Thyroid gland (tissue), 4 donors: Measurements from ENCODE around the gene CMSS1.

ENCODE experiments used
- CTCF ChIP-seq, 6 experiments: fragments of 200-600 bp in 3 of 6; fragments of 450-650 bp in 3 of 6; sonication (generic) in 3 of 6; IDR thresholded peaks; one replicate each; pipeline ENCODE4 v1.5.1; 2016 to 2019; ENCODE audit warnings: antibody characterized with exemption in 6 of 6, mild to moderate bottlenecking in 2 of 6, inconsistent platforms in 1 of 6, moderate library complexity in 1 of 6
- POLR2A ChIP-seq, 2 donors: fragments of 450-650 bp; IDR thresholded peaks; one replicate each; pipeline ENCODE4 v1.6.1; 2017; ENCODE audit warnings: antibody characterized with exemption in 2 of 2, mild to moderate bottlenecking in 2 of 2, moderate library complexity in 1 of 2

- TF ChIP-seq CTCF (IDR thresholded peaks at IDR 0.05) (no peak), POLR2A (IDR thresholded peaks at IDR 0.05) (no peak)
Measured at GRCh38 chr3:99882436-99883137, 64.9 kb downstream of the CMSS1 start.
